RPMI8226 (cell line): ENCODE results near the gene PTPRN2.
"Not testable (repeated sequence)": the region's sequence is repeated elsewhere in the genome, so short reads cannot be mapped to it uniquely, and the experiment has no call there.

Experiments used
- DNase-seq: peaks from one replicate; pipeline ENCODE4 v3.0.0-alpha.2; 2015

The PTPRN2 gene

GRCh38 chr7:158432369-158433341 is 155.0 kb downstream of the PTPRN2 start:
- peak; percentile 25 for DNase-seq

GRCh38 chr7:158431941-158432347 is 155.7 kb downstream of the PTPRN2 start:
- no peak for DNase-seq

GRCh38 chr7:158431055-158431940 is 156.3 kb downstream of the PTPRN2 start:
- no peak for DNase-seq

GRCh38 chr7:158430308-158431034 is 157.2 kb downstream of the PTPRN2 start:
- DNase-seq: no peak

GRCh38 chr7:158428837-158429753 is 158.5 kb downstream of the PTPRN2 start:
- no peak for DNase-seq

GRCh38 chr7:158428131-158428836 is 159.3 kb downstream of the PTPRN2 start:
- no peak for DNase-seq

- not testable (repeated sequence) for DNase-seq
Measured at GRCh38 chr7:158425676-158426075, 161.9 kb downstream of the PTPRN2 start.

- no peak for DNase-seq
Measured at GRCh38 chr7:158424531-158424930, 163.1 kb downstream of the PTPRN2 start.

- no peak for DNase-seq
Measured at GRCh38 chr7:158424011-158424410, 163.6 kb downstream of the PTPRN2 start.

- no peak for DNase-seq
Measured at GRCh38 chr7:158422887-158423560, 164.6 kb downstream of the PTPRN2 start.

GRCh38 chr7:158422196-158422886 is 165.3 kb downstream of the PTPRN2 start:
- no peak for DNase-seq

GRCh38 chr7:158421361-158421760 is 166.3 kb downstream of the PTPRN2 start:
- no peak for DNase-seq

- DNase-seq: no peak
Measured at GRCh38 chr7:158420591-158421340, 166.9 kb downstream of the PTPRN2 start.

GRCh38 chr7:158419238-158419785 is 168.3 kb downstream of the PTPRN2 start:
- no peak for DNase-seq

GRCh38 chr7:158418395-158418794 is 169.2 kb downstream of the PTPRN2 start:
- not testable (repeated sequence) for DNase-seq

GRCh38 chr7:158416283-158416933 is 171.2 kb downstream of the PTPRN2 start:
- no peak for DNase-seq

GRCh38 chr7:158415316-158415715 is 172.3 kb downstream of the PTPRN2 start:
- no peak for DNase-seq

- DNase-seq: no peak
Measured at GRCh38 chr7:158414486-158414961, 173.1 kb downstream of the PTPRN2 start.
